ENCODE data around the gene ASRGL1.

- TF ChIP-seq CTCF (IDR thresholded peaks at IDR 0.05; ENCODE audit: poor library complexity): no peak
- TF ChIP-seq EZH2phosphoT487 (IDR thresholded peaks at IDR 0.05; ENCODE audit: low read depth, severe bottlenecking, unreplicated experiment): no peak
Observed at GRCh38 chr11:62359475-62359874, 22.2 kb downstream of the ASRGL1 start.
